ENCODE measurements around the gene GHR. TPM values are rescaled to one million over a fixed set of nuclear protein-coding genes. Genes with fewer than 3 reads are reported as not detected.

Gene GHR
- total and polyA plus RNA-seq, 2 of the 8 experiments (the other 6 are each of a cell fraction or from before 2014, with no cell fraction given) = 0.15 to 0.19 TPM

DNA sequence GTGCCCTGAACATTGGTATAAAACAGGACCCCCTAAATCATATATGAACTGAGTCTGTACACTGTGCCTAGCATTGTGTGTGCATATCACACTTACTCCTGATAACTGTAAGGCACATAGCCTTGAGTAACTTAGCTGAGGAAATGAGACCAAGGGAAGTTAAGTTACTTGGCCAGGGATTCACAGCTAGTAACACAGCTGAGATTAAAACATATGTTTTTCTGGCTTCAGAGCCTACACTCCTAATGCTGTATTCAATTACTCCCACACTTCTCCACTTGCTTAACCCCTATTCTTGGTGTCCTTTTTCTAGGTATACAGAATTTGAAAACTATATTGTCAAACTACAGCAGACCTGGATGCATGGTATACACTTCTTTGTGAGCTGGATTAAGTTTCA lies 12.8 kb downstream of the GHR start:
- no peak overlapping the region for H3K27ac ChIP-seq (ENCODE audit: low read depth, low read length)
- no peak overlapping the region for H2BK15ac ChIP-seq (ENCODE audit: low read length)
- H3K56ac ChIP-seq (replicated peaks; ENCODE audit: insufficient read length, low read depth, low read length) = no peak overlapping the region
- H3K9me3 ChIP-seq (ENCODE audit: insufficient read depth in 2 of 2, low read depth in 1 of 2, low read length in 1 of 2) = no peaks in the 10 kb centered on the region
- no peak overlapping the region for H2BK120ac ChIP-seq (replicated peaks; ENCODE audit: low read depth, low read length)
- no peak overlapping the region for H4K5ac ChIP-seq (ENCODE audit: insufficient read length, low read depth, low read length)
- H2BK12ac ChIP-seq (ENCODE audit: low read depth, low read length) = no peak overlapping the region
- no peak overlapping the region for H3K4me2 ChIP-seq (ENCODE audit: insufficient read depth in 1 of 2, low read depth in 2 of 2, low read length in 2 of 2)
- POLR2A ChIA-PET (ENCODE audit: partially characterized antibody) = no interaction called here
- H3K36me3 ChIP-seq (ENCODE audit: control insufficient read depth in 2 of 4, insufficient read depth in 4 of 4, low read length in 3 of 4) = no peaks in the 10 kb centered on the region
- H4K8ac ChIP-seq (ENCODE audit: extremely low read depth, insufficient read depth, low read length) = no peak overlapping the region
- H3K14ac ChIP-seq (ENCODE audit: insufficient read length) = no peak overlapping the region
- H3K18ac ChIP-seq (ENCODE audit: extremely low read depth, low read length) = no peak overlapping the region
- no peak overlapping the region for H2AK5ac ChIP-seq (ENCODE audit: low read depth, low read length)
- FAIRE-seq = no peak
- H3K23me2 ChIP-seq (ENCODE audit: low read depth, low read length) = no peaks in the 10 kb centered on the region
- H2BK20ac ChIP-seq (ENCODE audit: low read length) = no peak overlapping the region
- H3K23ac ChIP-seq (ENCODE audit: insufficient read length) = no peak overlapping the region
- no peak overlapping the region for H3K4me3 ChIP-seq (ENCODE audit: extremely low read depth in 1 of 4, insufficient read depth in 2 of 4, low read depth in 3 of 4, low read length in 4 of 4)
- no peaks in the 10 kb centered on the region for H3K27me3 ChIP-seq (replicated peaks in 1 of 4; ENCODE audit: control insufficient read depth in 3 of 4, extremely low read depth in 1 of 4, insufficient read depth in 3 of 4, low read length in 3 of 4)
- H3K4me1 ChIP-seq (replicated peaks in 1 of 4; ENCODE audit: control insufficient read depth in 3 of 4, insufficient read depth in 4 of 4, low read length in 3 of 4) = no peaks in the 10 kb centered on the region
- no peak overlapping the region for H3K4ac ChIP-seq (replicated peaks; ENCODE audit: insufficient read length, low read depth, low read length)
- no peak for TF ChIP-seq RBBP5 (IDR thresholded peaks at IDR 0.05; ENCODE audit: borderline replicate concordance, low read depth, low read length)
- no peak overlapping the region for H3K9ac ChIP-seq (replicated peaks in 1 of 4; ENCODE audit: extremely low read depth in 1 of 4, low read depth in 3 of 4, low read length in 3 of 4)
- CTCF ChIA-PET (ENCODE audit: partially characterized antibody) = interaction anchor here (1.0 kb wide), 1 partner anchor 12 kb away, joined by 3 read pairs; no protein-coding TSS in a partner anchor
- H3K79me2 ChIP-seq (ENCODE audit: control insufficient read depth in 1 of 2, insufficient read depth in 2 of 2, low read length in 2 of 2) = no peaks in the 10 kb centered on the region
- H4K91ac ChIP-seq (replicated peaks; ENCODE audit: insufficient read length, low read length) = no peak overlapping the region
- H2BK5ac ChIP-seq (ENCODE audit: low read depth, low read length) = no peak overlapping the region
- H2AFZ ChIP-seq (ENCODE audit: low read length) = no peak overlapping the region
- no peaks in the 10 kb centered on the region for H4K20me1 ChIP-seq (replicated peaks in 1 of 2; ENCODE audit: control insufficient read depth in 1 of 2, insufficient read depth in 2 of 2, low read length in 2 of 2)
- no peaks in the 10 kb centered on the region for H3K79me1 ChIP-seq (ENCODE audit: low read depth, low read length)
- no peak for DNase-seq (ENCODE audit: low read depth in 1 of 2, low spot score in 2 of 2)

Data from H1 (cell line).